ENCODE data around the gene QKI. TPM values are rescaled to one million over a fixed set of nuclear protein-coding genes. Genes with fewer than 3 reads are reported as not detected.

QKI gene
- total RNA-seq, 1 experiment from 2014 or later = 217 TPM

DNA sequence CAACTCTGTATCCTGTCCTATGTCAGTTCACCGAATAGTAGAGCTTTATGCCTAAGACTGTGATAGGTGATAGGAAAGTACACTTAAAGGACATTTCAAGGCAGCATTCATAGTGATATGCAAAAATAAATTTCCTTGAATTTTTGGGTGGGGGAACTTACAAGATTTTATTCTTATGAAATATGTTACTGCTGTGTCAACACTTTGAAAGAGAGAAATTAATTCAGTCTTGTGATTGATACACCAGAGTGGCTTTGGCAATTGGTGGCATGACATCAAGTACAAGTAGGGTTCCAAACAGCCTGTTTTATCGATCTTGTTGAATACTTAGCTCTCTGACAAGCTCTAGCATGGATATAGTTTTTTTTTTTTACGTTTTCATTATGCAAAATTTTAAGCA lies 72.3 kb downstream of the QKI start:
- no peak for DNase-seq (ENCODE audit: low read depth)

DNA sequence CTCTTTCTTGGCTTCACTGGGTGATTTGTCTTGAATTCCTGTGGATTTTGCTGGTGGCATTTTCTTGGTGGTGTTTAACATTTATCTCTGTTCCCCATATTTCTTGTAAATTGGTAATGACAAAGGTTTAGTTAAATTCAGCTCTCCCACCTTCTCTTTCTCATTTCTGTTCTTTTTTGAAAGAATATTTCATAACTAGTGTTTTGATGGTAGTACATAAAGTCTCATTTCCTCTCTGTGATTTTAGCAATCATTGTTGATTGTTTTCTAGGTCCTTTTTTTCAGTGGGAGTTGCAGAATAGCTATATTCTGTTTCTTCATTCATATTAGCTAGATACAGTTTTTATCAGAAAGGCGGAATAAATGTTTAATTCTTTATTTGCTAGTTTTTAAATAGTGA lies 73.1 kb downstream of the QKI start:
- no peak for DNase-seq (ENCODE audit: low read depth)

DNA sequence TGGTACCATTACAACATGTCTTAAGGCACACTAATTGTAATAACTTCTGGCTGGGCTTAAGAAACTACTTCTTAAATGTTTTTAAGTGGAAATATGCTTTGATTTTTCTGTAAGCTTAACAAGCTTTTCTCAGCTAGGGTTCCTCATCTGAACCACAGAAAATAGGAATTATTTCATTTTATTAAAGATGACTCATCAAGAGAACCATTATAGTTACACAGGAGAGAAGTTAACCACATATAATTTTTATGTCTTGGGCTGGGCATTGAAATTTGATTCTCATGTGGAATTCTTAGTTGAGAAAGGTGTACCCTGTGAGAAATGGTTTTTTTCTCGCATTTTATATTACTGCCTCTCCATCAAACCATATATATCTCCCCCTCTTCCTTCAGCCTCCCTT lies 75.1 kb downstream of the QKI start:
- DNase-seq (ENCODE audit: low read depth) = no peak

DNA sequence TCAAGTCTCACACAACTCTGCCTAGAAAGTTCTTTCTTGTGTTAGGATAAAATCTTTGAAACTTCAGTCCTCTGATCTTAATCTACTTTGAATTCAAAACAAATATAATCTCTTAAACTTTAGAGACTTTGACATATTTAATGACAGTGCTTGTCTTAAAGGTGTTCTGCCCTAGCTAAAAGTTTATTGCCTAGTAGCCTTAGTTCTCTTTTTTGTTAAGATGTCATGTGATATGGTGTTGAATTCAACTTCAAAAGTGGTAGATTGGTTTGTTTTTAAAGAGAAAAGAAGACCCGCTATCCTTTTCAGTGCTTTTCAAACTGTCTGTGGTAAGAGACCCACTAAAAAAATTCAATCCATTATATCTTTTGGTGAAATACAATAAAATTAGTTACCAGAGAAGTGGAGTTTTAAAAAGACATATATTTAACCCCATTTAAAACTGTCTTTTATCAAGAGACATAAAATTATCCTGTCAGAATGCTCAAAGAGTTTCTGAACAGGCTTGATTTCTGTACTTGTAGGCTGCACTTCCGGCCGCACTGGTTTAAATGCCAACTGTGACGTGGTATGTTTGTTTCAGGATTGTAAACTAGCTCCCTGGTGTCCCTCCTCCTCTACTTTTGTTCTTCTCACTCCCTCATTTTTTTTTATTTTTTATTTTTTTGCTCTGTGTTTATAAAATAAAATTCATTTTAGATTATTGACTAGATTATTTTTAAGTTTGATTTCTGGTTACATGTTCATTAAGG lies 76.5 kb downstream of the QKI start:
- no peak for DNase-seq (ENCODE audit: low read depth)

DNA sequence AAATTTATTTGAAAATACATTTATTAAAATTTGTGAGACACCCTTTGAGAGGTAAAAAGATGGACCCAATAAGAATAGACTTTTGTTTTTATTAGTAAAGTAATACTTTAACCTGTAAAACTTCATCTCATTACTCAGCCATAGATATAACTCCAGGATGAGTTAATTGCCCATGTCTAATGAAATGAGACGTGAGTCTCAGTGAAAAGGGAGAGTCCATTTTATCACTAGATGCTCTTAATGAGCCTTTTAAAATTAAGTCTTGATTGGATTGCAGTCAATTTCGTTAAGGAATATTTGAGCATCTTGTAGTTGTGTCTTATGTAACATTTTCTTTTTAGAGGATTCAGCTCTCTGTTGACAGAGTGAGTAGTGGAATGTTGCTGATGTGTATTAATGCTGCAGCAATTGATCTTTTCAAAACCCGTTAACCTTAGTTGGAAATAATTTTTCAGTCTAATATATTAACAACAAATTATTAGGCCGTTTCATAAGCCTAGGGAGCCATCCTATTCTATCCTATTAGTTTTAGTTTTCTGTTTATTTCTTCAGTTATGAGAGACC lies 77.3 kb downstream of the QKI start:
- no peak for DNase-seq (ENCODE audit: low read depth)

DNA sequence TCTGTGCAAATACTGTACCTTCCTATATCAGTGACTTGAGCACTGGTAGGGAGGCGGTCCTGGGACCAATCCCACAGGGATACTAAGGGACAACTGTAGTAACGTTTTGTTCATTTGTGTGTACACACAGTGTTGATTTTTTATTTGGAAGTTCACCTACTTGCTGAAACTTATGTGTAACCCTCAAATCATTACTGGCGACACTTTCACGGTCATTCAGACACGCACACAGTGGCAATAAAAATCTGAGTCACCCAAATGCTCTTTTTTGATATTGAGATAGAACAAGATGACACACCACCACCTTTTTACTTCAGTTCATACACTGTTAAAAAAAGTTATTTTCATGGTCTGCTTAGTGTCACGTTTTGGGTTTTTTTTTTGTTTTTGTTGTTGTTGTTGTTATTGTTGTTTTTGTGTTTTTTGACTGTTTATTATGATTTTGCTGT lies 79.8 kb downstream of the QKI start:
- DNase-seq (ENCODE audit: low read depth) = peak; percentile 29

DNA sequence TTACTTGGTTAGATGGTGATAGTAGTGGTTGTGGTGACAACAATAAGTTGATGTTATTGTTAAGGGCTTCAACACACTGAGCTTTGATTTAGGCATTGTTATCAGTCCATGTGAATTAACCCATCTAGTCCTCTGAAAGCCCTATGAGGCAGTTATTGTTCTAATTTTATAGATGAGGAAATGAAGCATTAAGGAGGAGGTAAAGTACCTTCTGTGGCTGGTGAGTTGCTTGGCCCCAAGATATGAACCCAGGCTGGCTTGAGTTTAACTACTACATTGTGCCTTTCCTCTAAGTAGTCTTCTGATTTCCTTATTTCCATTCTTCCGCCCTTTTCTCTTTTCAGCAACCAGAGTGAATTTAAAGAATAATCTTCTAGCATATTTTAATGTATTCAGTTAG lies 81.7 kb downstream of the QKI start:
- DNase-seq (ENCODE audit: low read depth) = no peak

DNA sequence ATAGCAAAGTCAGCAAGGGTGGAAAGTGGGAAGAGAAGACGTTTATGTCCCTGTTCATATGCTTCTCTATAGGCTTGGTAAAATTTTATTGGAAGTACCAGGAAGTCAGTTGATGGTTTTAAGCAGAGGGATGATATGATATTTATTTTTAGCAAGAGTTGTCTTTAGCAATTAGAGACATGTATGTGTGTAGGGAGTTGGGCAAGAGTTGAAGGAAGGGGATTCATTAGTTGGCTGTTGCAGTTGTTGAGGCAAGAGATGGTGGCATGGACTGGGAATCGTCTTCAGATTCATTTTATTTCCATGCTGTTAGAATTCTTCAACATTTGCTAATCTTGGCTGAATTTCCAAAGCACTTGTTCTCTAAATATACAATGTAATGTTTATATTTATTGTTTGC lies 85.6 kb downstream of the QKI start:
- no peak for DNase-seq (ENCODE audit: low read depth)

DNA sequence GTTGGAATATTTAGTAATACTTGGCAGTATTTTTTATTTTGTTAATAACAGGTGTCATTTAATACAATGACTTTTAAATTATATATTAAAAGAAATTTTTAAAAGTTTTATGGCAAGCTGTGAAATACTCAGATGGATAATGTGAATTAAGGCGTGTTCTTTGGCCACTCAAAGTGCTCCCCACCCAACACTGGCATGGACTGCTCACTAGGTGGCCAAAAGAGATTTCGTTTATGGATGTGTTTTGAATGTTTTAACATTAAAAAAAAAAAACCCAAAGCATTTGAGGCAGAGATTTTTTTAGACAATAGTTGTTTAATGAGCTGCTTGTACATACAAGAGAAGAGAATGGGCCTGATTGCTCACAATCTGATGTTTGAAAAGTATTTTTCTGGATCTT lies 86.5 kb downstream of the QKI start:
- no peak for DNase-seq (ENCODE audit: low read depth)

DNA sequence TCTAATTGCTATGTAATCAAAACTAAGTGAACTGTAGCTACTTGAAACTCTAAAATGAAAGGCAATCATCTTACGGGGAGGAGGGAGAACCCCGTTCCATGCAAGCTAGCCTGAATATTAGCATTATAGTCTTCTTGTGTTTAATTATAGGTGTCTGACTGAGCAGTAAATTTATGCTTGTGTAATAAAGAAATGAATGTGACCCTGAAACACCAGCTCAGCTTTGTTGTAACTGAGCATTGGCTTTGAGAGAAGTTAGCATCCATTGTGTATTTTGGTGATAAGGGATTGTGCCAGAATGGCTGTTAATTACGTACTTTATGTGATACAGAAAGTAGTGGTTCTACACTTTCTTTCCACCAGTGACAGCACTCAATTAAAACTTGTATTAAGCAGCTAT lies 86.9 kb downstream of the QKI start:
- no peak for DNase-seq (ENCODE audit: low read depth)

DNA sequence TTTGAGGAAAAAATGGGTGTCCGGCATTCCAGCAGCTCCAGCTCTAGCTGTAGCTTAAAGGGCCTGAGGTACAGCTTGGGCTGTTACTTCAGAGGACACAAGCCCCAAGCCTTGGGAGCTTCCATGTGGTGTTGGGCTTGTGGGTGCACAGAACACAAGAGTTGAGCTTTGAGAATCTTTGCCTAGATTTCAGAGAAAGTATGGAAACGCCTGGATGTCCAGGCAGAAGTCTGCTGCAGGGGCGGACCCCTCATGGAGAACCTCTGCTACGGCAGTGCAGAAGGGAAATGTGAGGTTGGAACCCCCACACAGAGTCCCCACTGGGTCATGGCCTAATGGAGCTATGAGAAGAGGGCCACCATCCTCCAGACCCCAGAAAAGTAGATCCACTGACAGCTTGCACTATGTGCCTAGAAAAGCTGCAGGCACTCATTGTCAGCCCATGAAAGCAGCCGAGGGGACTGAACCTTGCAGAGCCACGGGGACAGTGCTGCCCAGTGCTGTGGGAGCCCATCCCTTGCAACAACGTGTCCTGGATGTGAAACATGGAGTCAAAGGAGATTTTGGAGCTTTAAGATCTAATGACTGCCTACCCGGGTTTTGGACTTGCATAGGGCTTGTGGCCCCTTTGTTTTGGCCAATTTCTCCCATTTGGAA lies 90.6 kb downstream of the QKI start:
- no peak for DNase-seq (ENCODE audit: low read depth)

DNA sequence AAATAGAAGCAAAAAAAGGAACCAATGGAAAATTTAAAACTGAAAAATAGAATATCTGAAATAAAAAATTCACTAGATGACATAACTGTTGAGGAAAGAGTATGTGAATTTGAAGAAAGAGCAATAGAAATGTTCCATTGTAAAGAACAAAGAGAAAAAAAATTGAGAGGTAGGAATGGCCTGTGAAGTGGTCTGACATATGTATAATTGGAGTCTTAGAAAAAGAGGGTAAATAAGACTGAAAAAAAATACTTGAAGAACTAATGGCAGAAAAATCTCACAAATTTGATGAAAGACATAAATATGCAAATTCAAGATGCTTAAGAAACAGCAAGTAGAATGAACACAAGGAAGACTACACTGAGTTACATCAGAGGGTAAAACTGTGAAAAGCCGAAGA lies 93.4 kb downstream of the QKI start:
- DNase-seq (ENCODE audit: low read depth) = no peak

DNA sequence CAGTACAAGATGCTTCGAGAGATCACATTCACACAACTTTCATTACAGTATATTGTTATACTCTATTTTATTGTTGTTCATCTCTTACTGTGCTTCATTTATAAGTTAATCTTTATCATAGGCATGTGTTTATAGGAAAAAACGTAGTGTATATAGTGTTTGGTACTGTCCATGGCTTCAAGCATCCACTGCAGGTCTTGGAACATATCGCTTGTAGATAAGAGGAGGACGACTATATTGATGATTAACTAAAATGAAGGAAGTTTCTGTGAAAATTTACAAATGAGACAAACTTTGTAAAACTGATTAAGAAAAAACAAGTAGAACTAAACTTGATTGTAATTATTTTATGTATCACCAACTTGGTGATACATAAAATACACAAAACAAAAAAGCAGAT lies 98.5 kb downstream of the QKI start:
- no peak for DNase-seq (ENCODE audit: low read depth)

DNA sequence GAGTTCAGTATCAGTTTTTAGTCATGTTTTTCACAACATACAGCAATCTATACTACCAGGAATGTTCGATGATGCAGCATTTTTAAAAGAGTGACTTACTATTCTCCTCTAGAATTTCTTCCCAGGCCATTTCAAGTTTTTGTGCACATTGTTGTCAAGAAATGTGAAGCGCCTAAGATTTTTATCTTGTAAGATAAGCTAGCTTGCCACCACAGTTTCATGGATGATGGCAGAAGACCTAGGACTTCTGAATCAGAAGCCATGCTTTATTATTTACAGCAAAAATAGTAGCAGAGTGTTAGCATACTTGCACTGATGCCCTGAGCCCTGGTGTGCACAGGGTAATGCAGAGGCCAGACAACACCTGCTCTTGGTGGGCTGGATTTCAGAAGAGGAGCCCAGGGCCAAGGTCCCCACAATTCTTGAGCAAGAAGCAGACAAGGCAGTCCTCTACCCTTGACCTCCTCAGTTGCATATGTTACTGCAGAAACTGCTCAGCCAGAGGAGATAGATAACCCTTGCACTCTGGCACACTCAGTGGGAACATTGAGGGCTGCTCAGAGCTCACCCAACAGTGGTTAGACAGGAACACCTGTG lies 99.2 kb downstream of the QKI start:
- DNase-seq (ENCODE audit: low read depth) = no peak

DNA sequence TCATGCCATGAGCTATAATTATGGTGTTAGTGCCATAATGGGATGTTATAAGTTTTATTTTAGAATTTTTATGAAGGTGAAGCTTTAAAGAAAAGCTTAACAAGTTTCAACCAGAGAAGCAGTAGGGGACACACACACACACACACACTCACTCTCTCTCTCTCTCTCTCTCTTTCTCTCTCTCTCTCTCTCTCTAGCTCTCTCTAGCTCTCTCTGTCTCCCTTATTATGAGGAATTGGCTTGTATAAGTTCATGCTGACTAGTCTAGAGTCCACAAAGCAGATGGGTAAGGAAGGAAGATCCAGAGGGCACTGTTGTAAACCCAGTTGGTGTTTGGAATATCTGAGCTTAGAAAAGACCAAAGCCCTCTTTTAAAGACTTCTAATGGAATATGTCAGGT lies 102.4 kb downstream of the QKI start:
- no peak for DNase-seq (ENCODE audit: low read depth)

DNA sequence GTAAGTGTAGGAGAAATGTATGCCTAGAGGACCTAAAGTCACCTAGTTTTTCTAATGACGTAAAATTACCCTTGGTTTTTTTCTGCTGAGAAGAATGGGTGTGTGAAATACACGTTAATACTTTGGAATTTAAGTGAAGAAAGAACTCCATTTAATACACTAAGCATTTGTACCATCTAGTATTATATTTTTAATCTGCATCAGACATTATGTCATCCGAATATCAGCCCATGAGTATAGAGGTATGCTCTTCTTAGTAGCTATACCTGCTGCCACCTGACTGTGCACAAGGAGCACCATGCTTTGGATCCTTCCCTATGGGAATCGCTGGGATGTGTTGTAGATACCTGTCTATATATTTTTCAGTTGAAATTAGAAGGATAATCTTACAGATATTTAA lies 106.4 kb downstream of the QKI start:
- no peak for DNase-seq (ENCODE audit: low read depth)

DNA sequence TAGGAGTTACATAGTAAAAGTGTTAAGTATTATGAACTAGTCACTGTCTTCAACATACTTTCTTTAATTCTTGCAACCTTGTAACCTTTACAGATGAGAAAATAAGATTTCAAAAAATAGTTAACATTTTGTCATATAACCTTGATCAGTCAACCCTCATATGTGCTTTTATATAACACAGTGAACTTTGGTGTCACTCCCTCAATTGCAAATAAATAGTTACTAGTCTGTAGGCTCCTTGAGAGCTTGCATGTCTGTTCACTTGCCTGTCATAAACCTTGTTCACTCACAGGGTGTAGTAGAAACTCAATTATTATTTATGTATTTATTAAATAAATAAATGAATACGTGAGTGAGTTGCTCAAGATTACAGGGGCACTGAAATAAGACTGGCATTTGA lies 107.5 kb downstream of the QKI start:
- no peak for DNase-seq (ENCODE audit: low read depth)

DNA sequence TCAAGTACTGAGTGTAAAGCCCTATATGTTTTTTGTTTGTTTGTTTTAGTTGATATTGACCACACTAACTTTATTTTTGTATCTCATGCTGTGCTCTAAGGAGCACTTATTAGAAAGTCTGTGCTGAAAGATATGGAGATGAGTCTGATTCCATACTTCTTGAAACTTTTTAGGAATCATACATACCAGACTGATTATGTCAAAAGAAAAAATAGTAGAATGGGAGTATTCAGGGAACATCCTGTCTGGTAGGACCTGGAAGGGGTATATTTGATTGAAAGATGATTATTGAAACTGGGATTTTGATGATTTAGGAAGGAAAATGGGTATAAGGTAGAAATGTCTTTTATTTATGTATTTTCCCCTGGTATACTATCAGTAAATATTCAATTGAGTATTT lies 111.4 kb downstream of the QKI start:
- no peak for DNase-seq (ENCODE audit: low read depth)

DNA sequence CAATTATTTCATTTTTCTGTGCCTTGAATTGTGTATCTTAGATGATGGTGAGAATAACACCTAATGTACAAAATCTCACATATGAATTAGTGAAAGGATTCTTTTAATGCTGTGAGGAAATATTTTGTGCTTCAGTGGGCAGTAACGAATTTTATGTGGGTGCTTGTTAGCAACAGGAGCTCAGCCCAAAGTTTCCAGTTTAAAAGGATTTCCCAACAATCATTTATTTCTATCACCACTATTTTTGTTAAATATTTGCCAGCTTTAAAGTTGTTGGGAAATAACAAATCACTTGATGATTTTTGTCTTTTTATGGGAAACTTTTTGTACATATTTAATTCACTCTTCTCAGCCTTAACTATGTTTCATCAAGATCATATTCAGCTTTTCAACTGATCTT lies 111.8 kb downstream of the QKI start:
- DNase-seq (ENCODE audit: low read depth) = no peak

DNA sequence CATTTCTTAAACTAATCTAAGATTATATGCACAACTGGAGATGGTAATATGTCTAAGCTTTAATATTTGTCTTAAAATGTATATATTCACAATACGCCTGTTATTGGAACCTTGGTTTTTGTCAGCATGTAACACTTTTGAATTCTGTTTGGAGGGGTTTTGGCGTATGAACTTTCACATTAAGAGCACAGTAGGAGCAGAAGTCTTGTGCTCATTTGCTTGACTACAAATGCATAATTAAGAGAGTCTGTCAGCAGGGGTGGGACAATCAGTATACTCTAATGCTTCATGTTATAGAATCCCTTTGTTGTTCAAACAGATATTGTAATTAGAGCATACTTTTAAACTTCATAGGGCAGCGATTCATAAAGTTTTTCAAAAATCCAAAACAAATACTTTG lies 112.8 kb downstream of the QKI start:
- no peak for DNase-seq (ENCODE audit: low read depth)

DNA sequence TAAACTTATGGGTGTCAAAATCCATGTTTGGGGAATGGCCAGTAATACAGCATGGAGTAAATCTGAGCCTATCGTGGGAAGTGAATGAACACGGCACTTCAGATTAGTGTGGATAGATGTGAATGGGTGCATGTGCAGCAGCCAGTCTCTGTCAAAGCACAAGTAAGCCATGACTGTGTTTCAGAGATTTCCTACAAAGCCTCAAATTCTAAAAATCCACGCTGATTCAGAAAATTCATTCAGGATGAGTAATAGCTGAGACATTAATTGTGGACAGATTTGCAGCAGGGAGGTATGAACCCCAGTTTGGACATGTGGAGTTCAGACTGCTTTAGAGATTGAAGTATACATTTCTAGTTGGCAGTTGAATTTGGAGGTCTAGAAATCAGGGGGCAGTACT lies 115.1 kb downstream of the QKI start:
- peak; percentile 76 for DNase-seq (ENCODE audit: low read depth)

DNA sequence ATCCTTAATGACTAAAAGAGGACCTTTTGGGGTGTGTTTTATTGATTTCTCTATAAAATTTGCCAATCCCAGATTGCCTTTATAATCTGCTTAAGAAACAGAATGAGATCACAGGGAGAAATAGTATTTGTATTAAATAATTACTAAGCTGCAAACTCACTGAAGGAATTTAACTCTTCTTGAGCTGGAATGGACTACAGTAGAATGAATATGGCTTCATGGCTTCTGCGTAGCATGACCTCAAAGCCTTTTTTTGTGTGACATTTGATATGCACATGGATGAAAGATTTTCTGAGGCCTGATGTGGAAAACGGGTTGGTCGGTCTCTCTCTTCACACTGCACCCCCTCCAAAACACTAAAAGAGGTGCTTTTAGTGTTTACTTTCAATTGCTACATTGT lies 115.9 kb downstream of the QKI start:
- no peak for DNase-seq (ENCODE audit: low read depth)

DNA sequence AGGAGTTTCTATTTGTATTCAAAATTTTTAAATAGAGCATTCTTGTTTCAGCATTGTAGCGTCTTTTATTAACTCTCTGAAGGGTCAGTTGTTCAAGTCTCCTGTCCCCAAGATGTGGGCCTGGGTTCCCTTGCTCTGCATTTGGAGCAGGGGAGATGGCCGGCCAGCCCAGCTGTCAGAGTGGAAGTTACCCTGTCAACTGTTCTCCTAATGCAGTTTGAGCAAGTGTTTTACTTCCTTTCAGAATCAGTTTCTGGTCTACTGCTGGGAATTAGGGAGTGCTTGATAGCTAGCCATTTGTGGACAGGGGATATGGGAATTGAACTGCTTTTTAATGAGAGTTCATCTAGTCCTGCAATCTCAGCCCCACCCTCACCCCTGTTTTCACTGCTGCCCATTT lies 116.6 kb downstream of the QKI start:
- no peak for DNase-seq (ENCODE audit: low read depth)

Measured in Daoy (cell line).